Measurements from ENCODE around the gene OR6C68.
"Not testable (repeated sequence)": the region's sequence is repeated elsewhere in the genome, so short reads cannot be mapped to it uniquely, and the experiment has no call there.

OR6C68 gene

GRCh38 chr12:55492078-55492477, at the start of gene OR6C68:
Gene OR6C68 (plus strand): TSS chr12:55492378. CDS start chr12:55492378, 0 bp downstream.
- no peak for FAIRE-seq

- no peak for FAIRE-seq
Measured at GRCh38 chr12:55443776-55444175, 48.4 kb upstream of the OR6C68 start, which contains the start of gene OR6C2. Gene OR6C2 (plus strand): TSS chr12:55444076. CDS start chr12:55452214, 8,138 bp downstream.

GRCh38 chr12:55445357-55445756, 46.8 kb upstream of the OR6C68 start:
- no peak for FAIRE-seq

GRCh38 chr12:55446326-55446725, 45.9 kb upstream of the OR6C68 start:
- no peak for FAIRE-seq

- FAIRE-seq: no peak
Measured at GRCh38 chr12:55448825-55449224, 43.4 kb upstream of the OR6C68 start.

GRCh38 chr12:55464926-55465325, 27.3 kb upstream of the OR6C68 start:
- FAIRE-seq: not testable (repeated sequence)

- no peak for FAIRE-seq
Measured at GRCh38 chr12:55467836-55468235, 24.3 kb upstream of the OR6C68 start.

GRCh38 chr12:55469291-55469690, 22.9 kb upstream of the OR6C68 start:
- FAIRE-seq: no peak

GRCh38 chr12:55470088-55470829, 21.9 kb upstream of the OR6C68 start, which contains the start of gene OR6C70:
Gene OR6C70 (minus strand): TSS chr12:55470138. CDS start chr12:55470138, 0 bp downstream.
- no peak for FAIRE-seq

- no peak for FAIRE-seq
Measured at GRCh38 chr12:55472264-55472663, 19.9 kb upstream of the OR6C68 start.

GRCh38 chr12:55479136-55479535, 13.0 kb upstream of the OR6C68 start:
- not testable (repeated sequence) for FAIRE-seq

- not testable (repeated sequence) for FAIRE-seq
Measured at GRCh38 chr12:55484284-55484683, 7.9 kb upstream of the OR6C68 start.

GRCh38 chr12:55495490-55495889, 3.3 kb downstream of the OR6C68 start:
- FAIRE-seq: no peak

GRCh38 chr12:55499231-55499630, 7.1 kb downstream of the OR6C68 start:
- no peak for FAIRE-seq

- FAIRE-seq: no peak
Measured at GRCh38 chr12:55499810-55500252, 7.7 kb downstream of the OR6C68 start.

- FAIRE-seq: no peak
Measured at GRCh38 chr12:55501601-55502000, 9.4 kb downstream of the OR6C68 start.

GRCh38 chr12:55515696-55516095, 23.5 kb downstream of the OR6C68 start:
- FAIRE-seq: no peak

- no peak for FAIRE-seq
Measured at GRCh38 chr12:55516391-55516790, 24.2 kb downstream of the OR6C68 start.
